A549 (cell line): ENCODE measurements around the gene NOTCH4.

Source experiments
- CHD4 ChIP-seq: fragments of 200-600 bp; sonication (generic); IDR thresholded peaks from 2 replicates; pipeline ENCODE4 v1.6.1; 2016; ENCODE audit warnings: antibody characterized with exemption, mild to moderate bottlenecking, borderline replicate concordance
- ESRRA ChIP-seq: fragments of 150-350 bp; IDR thresholded peaks from 2 replicates; pipeline ENCODE4 v1.6.1; 2014; ENCODE audit warnings: mild to moderate bottlenecking, low read length, borderline replicate concordance
- FOSL2 ChIP-seq, 2 experiments: fragments of 450-650 bp in 1 of 2; fragments of >200 bp in 1 of 2; sonication (Bioruptor Twin) in 1 of 2; formaldehyde crosslinking; IDR thresholded peaks; 2 replicates each; pipeline versions ENCODE4 v1.5.0 to v1.6.1; 2016 to 2020; ENCODE audit warnings: mild to moderate bottlenecking in 1 of 2, moderate library complexity in 1 of 2
- MYC ChIP-seq: IDR thresholded peaks from 2 replicates; pipeline ENCODE4 v1.6.1; 2012; ENCODE audit warnings: mild to moderate bottlenecking, inconsistent platforms, low read length, improper control_type of control experiment, borderline replicate concordance
- NPAS2 ChIP-seq: fragments of 250-450 bp; sonication (Bioruptor Pico); IDR thresholded peaks from 2 replicates; pipeline ENCODE4 v1.8.0; 2022; ENCODE audit warnings: mild to moderate bottlenecking, moderate library complexity, borderline replicate concordance
- PHF8 ChIP-seq: fragments of 200-600 bp; sonication (generic); IDR thresholded peaks from 2 replicates; pipeline ENCODE4 v1.6.1; 2016; ENCODE audit warnings: low read depth, mild to moderate bottlenecking, antibody characterized with exemption, moderate library complexity, borderline replicate concordance
- POLR2A ChIP-seq: IDR thresholded peaks from 2 replicates; pipeline ENCODE4 v1.6.1; 2012; ENCODE audit warnings: mild to moderate bottlenecking, low read length
- RAD21 ChIP-seq, 2 experiments: fragments of >200 bp in 1 of 2; sonication (Bioruptor Twin) in 1 of 2; formaldehyde crosslinking in 1 of 2; IDR thresholded peaks in 1 of 2; conservative IDR thresholded peaks in 1 of 2; 2 replicates in 1 of 2; 3 replicates in 1 of 2; pipeline ENCODE4 v1.6.1; 2012 to 2018; ENCODE audit warnings: inconsistent platforms in 1 of 2
- SREBF2 ChIP-seq: fragments of 450-650 bp; IDR thresholded peaks from 2 replicates; pipeline ENCODE4 v1.6.1; 2014; ENCODE audit warnings: mild to moderate bottlenecking, moderate library complexity
- ZC3H11A ChIP-seq: fragments of 450-650 bp; IDR thresholded peaks from 2 replicates; pipeline ENCODE4 v1.6.1; 2014; ENCODE audit warnings: antibody characterized with exemption, mild to moderate bottlenecking
- TF ChIP-seq, protein P1 (sequence below): fragments of >200 bp; sonication (Bioruptor Twin); formaldehyde crosslinking; IDR thresholded peaks from 3 replicates; pipeline ENCODE4 v1.5.1; 2016
- TF ChIP-seq, protein P2 (sequence below): fragments of 200-600 bp; sonication (generic); IDR thresholded peaks from 2 replicates; pipeline ENCODE4 v1.6.1; 2016; ENCODE audit warnings: antibody characterized with exemption, mild to moderate bottlenecking, moderate library complexity
- TF ChIP-seq, protein P3 (sequence below): IDR thresholded peaks from 2 replicates; pipeline ENCODE4 v1.6.1; 2012

DNA sequence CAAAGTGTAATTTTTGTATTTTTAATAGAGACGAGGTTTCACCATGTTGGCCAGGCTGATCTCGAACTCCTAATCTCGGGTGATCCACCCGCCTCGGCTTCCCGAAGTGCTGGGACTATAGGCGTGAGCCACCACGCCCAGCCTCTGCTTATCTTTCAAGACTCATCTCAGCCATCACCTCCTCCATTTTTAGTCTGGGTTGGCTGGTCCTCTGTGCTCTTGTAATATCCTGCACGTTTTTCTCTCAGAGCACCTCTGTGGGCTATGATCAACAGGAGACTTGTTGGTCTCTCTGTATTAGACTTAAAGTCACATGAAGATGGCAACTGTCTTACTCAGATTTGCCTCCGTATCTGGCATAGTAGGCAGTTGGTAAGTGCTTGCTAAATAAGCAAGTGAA, 7.6 kb downstream of the NOTCH4 start:
- TF ChIP-seq PHF8 (no peak), NPAS2 (CRISPR knock-in tag) (no peak), ZC3H11A (no peak), POLR2A (no peak), MYC (no peak), CHD4 (no peak), RAD21 (conservative IDR thresholded peaks at IDR 0.05 in 1 of 2, IDR thresholded peaks at IDR 0.05 in 1 of 2) (no peak), ESRRA (no peak), SREBF2 (no peak), FOSL2 (IDR thresholded peaks at IDR 0.05) (no peak), FOSL2 (CRISPR knock-in tag; IDR thresholded peaks at IDR 0.05) (no peak)
- TF ChIP-seq, protein P1, sequence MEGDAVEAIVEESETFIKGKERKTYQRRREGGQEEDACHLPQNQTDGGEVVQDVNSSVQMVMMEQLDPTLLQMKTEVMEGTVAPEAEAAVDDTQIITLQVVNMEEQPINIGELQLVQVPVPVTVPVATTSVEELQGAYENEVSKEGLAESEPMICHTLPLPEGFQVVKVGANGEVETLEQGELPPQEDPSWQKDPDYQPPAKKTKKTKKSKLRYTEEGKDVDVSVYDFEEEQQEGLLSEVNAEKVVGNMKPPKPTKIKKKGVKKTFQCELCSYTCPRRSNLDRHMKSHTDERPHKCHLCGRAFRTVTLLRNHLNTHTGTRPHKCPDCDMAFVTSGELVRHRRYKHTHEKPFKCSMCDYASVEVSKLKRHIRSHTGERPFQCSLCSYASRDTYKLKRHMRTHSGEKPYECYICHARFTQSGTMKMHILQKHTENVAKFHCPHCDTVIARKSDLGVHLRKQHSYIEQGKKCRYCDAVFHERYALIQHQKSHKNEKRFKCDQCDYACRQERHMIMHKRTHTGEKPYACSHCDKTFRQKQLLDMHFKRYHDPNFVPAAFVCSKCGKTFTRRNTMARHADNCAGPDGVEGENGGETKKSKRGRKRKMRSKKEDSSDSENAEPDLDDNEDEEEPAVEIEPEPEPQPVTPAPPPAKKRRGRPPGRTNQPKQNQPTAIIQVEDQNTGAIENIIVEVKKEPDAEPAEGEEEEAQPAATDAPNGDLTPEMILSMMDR: no peak
- TF ChIP-seq, protein P2, sequence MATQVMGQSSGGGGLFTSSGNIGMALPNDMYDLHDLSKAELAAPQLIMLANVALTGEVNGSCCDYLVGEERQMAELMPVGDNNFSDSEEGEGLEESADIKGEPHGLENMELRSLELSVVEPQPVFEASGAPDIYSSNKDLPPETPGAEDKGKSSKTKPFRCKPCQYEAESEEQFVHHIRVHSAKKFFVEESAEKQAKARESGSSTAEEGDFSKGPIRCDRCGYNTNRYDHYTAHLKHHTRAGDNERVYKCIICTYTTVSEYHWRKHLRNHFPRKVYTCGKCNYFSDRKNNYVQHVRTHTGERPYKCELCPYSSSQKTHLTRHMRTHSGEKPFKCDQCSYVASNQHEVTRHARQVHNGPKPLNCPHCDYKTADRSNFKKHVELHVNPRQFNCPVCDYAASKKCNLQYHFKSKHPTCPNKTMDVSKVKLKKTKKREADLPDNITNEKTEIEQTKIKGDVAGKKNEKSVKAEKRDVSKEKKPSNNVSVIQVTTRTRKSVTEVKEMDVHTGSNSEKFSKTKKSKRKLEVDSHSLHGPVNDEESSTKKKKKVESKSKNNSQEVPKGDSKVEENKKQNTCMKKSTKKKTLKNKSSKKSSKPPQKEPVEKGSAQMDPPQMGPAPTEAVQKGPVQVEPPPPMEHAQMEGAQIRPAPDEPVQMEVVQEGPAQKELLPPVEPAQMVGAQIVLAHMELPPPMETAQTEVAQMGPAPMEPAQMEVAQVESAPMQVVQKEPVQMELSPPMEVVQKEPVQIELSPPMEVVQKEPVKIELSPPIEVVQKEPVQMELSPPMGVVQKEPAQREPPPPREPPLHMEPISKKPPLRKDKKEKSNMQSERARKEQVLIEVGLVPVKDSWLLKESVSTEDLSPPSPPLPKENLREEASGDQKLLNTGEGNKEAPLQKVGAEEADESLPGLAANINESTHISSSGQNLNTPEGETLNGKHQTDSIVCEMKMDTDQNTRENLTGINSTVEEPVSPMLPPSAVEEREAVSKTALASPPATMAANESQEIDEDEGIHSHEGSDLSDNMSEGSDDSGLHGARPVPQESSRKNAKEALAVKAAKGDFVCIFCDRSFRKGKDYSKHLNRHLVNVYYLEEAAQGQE: no peak
- TF ChIP-seq, protein P3, sequence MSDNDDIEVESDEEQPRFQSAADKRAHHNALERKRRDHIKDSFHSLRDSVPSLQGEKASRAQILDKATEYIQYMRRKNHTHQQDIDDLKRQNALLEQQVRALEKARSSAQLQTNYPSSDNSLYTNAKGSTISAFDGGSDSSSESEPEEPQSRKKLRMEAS: no peak
